Ovary (tissue), 3 donors: ENCODE measurements around the gene ESD.

Experiments
- POLR2A ChIP-seq: fragments of 450-650 bp; IDR thresholded peaks from one replicate; pipeline ENCODE4 v1.6.1; 2017; ENCODE audit warnings: antibody characterized with exemption, mild to moderate bottlenecking, moderate library complexity
- TF ChIP-seq, protein P1 (sequence below), 3 donors: fragments of 450-650 bp in 2 of 3; fragments of 200-600 bp in 1 of 3; IDR thresholded peaks; one replicate each; pipeline versions ENCODE4 v1.5.1 to v1.8.0; 2016 to 2022; ENCODE audit warnings: antibody characterized with exemption in 3 of 3, mild to moderate bottlenecking in 1 of 3
- donor health status: DM: no; HTN: no; CAD: no.

GRCh38 chr13:46739447-46740098, 57.4 kb downstream of the ESD start:
- TF ChIP-seq POLR2A, result no peak
- TF ChIP-seq, protein P1, sequence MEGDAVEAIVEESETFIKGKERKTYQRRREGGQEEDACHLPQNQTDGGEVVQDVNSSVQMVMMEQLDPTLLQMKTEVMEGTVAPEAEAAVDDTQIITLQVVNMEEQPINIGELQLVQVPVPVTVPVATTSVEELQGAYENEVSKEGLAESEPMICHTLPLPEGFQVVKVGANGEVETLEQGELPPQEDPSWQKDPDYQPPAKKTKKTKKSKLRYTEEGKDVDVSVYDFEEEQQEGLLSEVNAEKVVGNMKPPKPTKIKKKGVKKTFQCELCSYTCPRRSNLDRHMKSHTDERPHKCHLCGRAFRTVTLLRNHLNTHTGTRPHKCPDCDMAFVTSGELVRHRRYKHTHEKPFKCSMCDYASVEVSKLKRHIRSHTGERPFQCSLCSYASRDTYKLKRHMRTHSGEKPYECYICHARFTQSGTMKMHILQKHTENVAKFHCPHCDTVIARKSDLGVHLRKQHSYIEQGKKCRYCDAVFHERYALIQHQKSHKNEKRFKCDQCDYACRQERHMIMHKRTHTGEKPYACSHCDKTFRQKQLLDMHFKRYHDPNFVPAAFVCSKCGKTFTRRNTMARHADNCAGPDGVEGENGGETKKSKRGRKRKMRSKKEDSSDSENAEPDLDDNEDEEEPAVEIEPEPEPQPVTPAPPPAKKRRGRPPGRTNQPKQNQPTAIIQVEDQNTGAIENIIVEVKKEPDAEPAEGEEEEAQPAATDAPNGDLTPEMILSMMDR (IDR thresholded peaks at IDR 0.05), result no peak
